ENCODE measurements around the gene ARHGEF25. TPM values are rescaled to one million over a fixed set of nuclear protein-coding genes. Genes with fewer than 3 reads are reported as not detected.
A peak's percentile ranks its signal among the peaks of the same experiment; 100 is the strongest.
"Not testable (repeated sequence)": the region's sequence is repeated elsewhere in the genome, so short reads cannot be mapped to it uniquely, and the experiment has no call there.

ARHGEF25 gene
- total RNA-seq, 1 experiment from 2014 or later = 2.2 TPM

DNA sequence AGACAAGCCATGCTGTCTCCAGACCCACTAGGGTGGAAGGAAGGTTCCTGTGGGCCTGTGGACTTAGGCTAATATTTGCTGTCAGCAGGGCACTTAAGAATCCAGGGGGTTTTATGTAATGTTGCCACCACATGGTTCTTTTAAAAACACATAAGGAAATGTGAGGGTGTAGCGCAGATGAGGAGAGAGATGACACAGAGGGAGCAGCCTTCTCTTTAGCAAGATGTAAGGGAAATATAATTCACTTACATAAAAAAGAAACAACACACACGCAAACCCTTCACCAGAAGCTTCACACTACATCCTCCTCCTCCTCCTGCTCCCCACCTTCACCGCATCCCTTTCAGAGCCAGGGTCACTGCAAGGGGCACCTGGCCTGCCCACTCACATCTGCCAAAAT lies 25.1 kb upstream of the ARHGEF25 start:
- peaks cover 15% of the 10 kb centered on the region for H3K4me1 Mint-ChIP-seq (ENCODE audit: low read depth, unreplicated experiment)
- BruUV-seq (replicated peaks) = no TSS peak
- intact Hi-C loops (cut with micrococcal nuclease; ENCODE audit: unreplicated experiment) = no loop called here
- H3K36me3 Mint-ChIP-seq (ENCODE audit: insufficient read depth, unreplicated experiment) = peaks cover 7% of the 10 kb centered on the region
- H3K9me3 Mint-ChIP-seq (ENCODE audit: low read depth, unreplicated experiment) = peaks cover 3% of the 10 kb centered on the region
- no peak overlapping the region for H3K4me3 Mint-ChIP-seq (ENCODE audit: low read depth, unreplicated experiment)
- CTCF ChIA-PET = interaction anchor here (0.7 to 0.8 kb wide), 2 partner anchors 107 to 875 kb away, joined by 5 to 6 read pairs; no protein-coding TSS in a partner anchor
- DNase-seq = no peak
- H3K27ac Mint-ChIP-seq (ENCODE audit: unreplicated experiment) = no peak overlapping the region
- H3K27me3 Mint-ChIP-seq (ENCODE audit: unreplicated experiment) = peaks cover 14% of the 10 kb centered on the region
- no peak for TF ChIP-seq CTCF (IDR thresholded peaks at IDR 0.05; ENCODE audit: unreplicated experiment)

GRCh38 chr12:57586832-57587429 lies 24.3 kb upstream of the ARHGEF25 start:
- BruUV-seq (replicated peaks) = no TSS peak
- CTCF ChIA-PET = no interaction called here
- peaks cover 17% of the 10 kb centered on the region for H3K4me1 Mint-ChIP-seq (ENCODE audit: low read depth, unreplicated experiment)
- no peak for TF ChIP-seq CTCF (IDR thresholded peaks at IDR 0.05; ENCODE audit: unreplicated experiment)
- DNase-seq = no peak
- H3K36me3 Mint-ChIP-seq (ENCODE audit: insufficient read depth, unreplicated experiment) = peaks cover 15% of the 10 kb centered on the region
- intact Hi-C loops (cut with micrococcal nuclease; ENCODE audit: unreplicated experiment) = no loop called here
- peaks cover 3% of the 10 kb centered on the region for H3K9me3 Mint-ChIP-seq (ENCODE audit: low read depth, unreplicated experiment)
- peaks cover 12% of the 10 kb centered on the region for H3K27me3 Mint-ChIP-seq (ENCODE audit: unreplicated experiment)
- H3K27ac Mint-ChIP-seq (ENCODE audit: unreplicated experiment) = no peak overlapping the region
- no peak overlapping the region for H3K4me3 Mint-ChIP-seq (ENCODE audit: low read depth, unreplicated experiment)

- intact Hi-C loops (cut with micrococcal nuclease; ENCODE audit: unreplicated experiment); H3K27ac Mint-ChIP-seq (ENCODE audit: unreplicated experiment): not testable (repeated sequence)
- CTCF ChIA-PET = interaction anchor here (0.7 kb wide), 1 partner anchor 1615 kb away, joined by 4 read pairs; no protein-coding TSS in a partner anchor
These were observed 22.2 kb upstream of the ARHGEF25 start for GRCh38 chr12:57588951-57589610.

GRCh38 chr12:57590479-57590863 lies 20.8 kb upstream of the ARHGEF25 start:
- TF ChIP-seq CTCF (IDR thresholded peaks at IDR 0.05; ENCODE audit: unreplicated experiment) = no peak
- intact Hi-C loops (cut with micrococcal nuclease; ENCODE audit: unreplicated experiment) = no loop called here
- H3K9me3 Mint-ChIP-seq (ENCODE audit: low read depth, unreplicated experiment) = peaks cover 3% of the 10 kb centered on the region
- H3K27me3 Mint-ChIP-seq (ENCODE audit: unreplicated experiment) = peaks cover 12% of the 10 kb centered on the region
- CTCF ChIA-PET = interaction anchor here (0.7 to 1.0 kb wide), 2 partner anchors 53 to 212 kb away, joined by 3 to 6 read pairs; no protein-coding TSS in a partner anchor
- DNase-seq = no peak
- peak overlapping the region; percentile 94 for H3K27ac Mint-ChIP-seq (ENCODE audit: unreplicated experiment)
- H3K4me3 Mint-ChIP-seq (ENCODE audit: low read depth, unreplicated experiment) = peak overlapping the region; percentile 93
- peaks cover 22% of the 10 kb centered on the region for H3K4me1 Mint-ChIP-seq (ENCODE audit: low read depth, unreplicated experiment)
- no TSS peak for BruUV-seq (replicated peaks)
- H3K36me3 Mint-ChIP-seq (ENCODE audit: insufficient read depth, unreplicated experiment) = peaks cover 23% of the 10 kb centered on the region

More at GRCh38 chr12:57588951-57589610, 22.2 kb upstream of the ARHGEF25 start:
- peaks cover 12% of the 10 kb centered on the region for H3K27me3 Mint-ChIP-seq (ENCODE audit: unreplicated experiment)
- peaks cover 18% of the 10 kb centered on the region for H3K36me3 Mint-ChIP-seq (ENCODE audit: insufficient read depth, unreplicated experiment)
- H3K9me3 Mint-ChIP-seq (ENCODE audit: low read depth, unreplicated experiment); DNase-seq; BruUV-seq (replicated peaks); H3K4me3 Mint-ChIP-seq (ENCODE audit: low read depth, unreplicated experiment): not testable (repeated sequence)
- H3K4me1 Mint-ChIP-seq (ENCODE audit: low read depth, unreplicated experiment) = peaks cover 22% of the 10 kb centered on the region
